ENCODE measurements around the gene CNTNAP4.
A peak's percentile ranks its signal among the peaks of the same experiment; 100 is the strongest.

CNTNAP4 gene

GRCh38 chr16:76276745-76277438, at the start of gene CNTNAP4:
TSS of gene CNTNAP4 (plus strand) at chr16:76277401. CDS start at chr16:76277663, 262 bp downstream.
- DNase-seq: no peak

GRCh38 chr16:76228546-76229146, 48.6 kb upstream of the CNTNAP4 start:
- no peak for DNase-seq

DNA sequence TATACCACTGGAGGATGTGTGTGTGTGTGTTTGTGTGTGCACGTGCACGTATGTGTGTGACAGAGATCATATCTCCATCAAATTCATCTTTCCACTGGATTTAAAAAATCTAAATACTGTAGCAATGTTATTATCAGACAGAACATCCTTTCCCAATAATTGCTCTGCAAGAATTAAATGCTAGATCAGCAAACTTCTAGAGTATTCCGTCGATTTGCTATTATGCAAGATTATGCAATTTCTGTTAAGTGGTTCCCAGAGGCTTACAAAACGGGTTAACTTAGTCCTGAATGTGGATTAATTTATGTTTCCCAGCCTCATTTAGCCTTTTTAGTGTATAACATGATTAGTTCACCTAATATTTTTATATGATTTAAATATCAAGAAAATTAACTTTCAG, 44.5 kb upstream of the CNTNAP4 start:
- DNase-seq: no peak

DNA sequence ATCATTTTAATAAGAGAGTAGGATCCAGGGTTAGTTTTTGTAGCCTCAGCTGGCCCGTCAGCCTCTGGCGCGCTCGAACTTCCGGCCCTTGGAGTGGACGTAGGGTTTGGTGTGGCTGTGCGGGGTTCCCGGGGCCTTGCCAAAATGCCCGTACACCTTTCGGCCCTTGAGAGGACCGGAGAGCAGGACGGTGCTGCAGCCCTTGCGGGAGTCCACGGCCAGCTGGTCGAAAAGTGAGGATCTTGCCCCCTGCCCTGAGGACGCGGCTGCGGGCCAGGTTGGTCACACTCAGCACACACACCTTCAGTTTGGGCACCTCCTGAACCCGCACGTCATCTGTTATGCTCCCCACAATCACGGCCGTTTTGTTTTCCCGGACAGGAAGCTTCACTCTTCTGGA, 42.2 kb upstream of the CNTNAP4 start:
- no peak for DNase-seq

- DNase-seq: no peak
Measured at GRCh38 chr16:76235426-76235825, 41.8 kb upstream of the CNTNAP4 start.

- no peak for DNase-seq
Measured at GRCh38 chr16:76237471-76237870, 39.7 kb upstream of the CNTNAP4 start.

DNA sequence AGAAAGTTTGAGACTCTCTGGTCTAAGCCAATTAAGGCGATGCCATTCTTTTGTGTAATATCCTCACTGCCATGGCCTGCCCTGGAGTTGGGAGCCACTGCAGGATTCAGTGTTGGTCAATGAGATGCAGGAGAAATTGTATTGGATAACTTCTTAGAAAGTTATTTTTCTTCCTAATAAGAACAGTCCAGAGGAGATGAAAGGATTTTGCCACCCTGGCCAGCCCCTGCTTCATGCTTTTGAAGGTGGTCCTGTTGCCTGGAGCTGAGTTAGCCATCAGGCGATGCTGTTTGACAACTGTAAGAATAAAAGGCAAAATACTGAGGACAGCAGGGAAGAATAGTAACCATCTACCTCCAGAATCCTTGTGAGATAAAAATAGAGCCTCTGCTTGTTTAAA, 35.4 kb upstream of the CNTNAP4 start:
- no peak for DNase-seq

GRCh38 chr16:76243620-76244019, 33.6 kb upstream of the CNTNAP4 start:
- no peak for DNase-seq

GRCh38 chr16:76246587-76246986, 30.6 kb upstream of the CNTNAP4 start:
- no peak for DNase-seq

DNA sequence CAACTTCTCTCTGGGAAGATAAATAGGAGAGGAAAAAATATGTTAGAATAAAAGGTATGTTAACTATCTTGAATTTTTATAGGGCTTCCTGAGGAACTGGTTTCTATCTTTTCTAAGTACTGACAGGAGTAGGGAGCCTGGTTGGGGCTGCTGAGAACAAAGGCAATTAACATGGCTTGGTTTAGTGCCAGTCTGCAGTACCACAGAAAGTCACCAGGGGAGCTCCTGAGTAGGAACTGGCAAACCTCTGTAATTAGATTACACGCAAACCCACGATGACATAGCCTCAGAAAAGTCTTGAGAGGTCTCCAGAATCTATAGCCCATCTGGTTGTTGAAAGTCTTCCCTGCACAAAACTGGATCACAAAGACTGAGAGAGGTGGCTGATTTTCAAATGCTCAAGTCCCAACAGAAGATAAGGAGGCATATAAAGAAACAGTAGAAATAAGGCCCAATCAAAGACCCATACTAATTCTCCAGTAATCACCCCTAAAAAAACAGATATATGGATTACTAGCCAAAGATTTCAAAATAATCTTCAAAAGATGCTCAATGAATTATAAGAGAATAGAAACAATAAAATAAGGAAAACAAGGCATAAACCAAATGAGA, 11.7 kb upstream of the CNTNAP4 start:
- DNase-seq: peak; percentile 37

DNA sequence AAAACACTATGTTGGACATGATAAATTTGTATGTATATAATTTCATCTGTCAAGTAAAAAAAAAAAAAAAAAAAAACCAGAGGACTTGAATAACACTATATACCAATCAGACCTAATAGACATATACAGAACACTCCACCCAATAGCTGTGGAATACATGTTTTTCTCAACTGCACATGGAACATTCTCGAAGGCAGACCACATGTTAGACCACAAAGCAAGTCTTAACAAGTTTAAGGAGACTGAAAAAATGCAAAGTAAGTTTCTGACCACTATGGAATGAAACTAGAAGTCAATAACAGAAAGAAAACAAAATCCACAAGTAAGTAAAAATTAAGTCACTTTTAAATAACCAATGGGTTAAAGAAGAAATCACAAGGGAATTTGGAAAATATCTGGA, 8.4 kb upstream of the CNTNAP4 start:
- no peak for DNase-seq

DNA sequence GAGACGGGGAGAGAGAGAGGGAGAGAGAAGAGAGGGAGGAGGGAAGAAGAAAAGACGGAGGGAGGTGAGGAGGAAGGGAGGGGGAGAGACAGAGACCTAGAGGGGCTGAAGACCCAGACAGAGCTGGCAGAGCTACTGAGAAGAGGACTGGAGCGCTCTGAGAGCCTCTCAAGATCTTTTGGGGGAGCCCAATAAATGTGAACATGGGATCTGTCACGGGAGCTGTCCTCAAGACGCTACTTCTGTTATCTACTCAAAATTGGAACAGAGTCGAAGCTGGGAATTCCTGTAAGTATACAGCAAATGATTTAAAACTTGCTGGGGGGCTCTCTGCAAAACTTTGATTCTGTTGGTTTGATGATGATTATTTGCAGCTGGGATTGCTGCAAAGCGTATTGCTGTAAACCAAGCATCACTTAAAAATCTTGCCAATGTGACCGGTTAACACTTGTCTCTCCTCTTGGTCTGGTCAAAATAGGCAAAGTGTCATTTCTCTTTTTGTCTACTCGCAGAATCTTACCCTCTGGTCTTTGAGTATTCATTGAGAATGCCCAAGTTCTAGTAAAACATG, 344 bp downstream of the CNTNAP4 start:
- no peak for DNase-seq

- DNase-seq: no peak
Measured at GRCh38 chr16:76278086-76278485, 885 bp downstream of the CNTNAP4 start.

- DNase-seq: peak; percentile 37
Measured at GRCh38 chr16:76278980-76279379, 1.8 kb downstream of the CNTNAP4 start.

DNA sequence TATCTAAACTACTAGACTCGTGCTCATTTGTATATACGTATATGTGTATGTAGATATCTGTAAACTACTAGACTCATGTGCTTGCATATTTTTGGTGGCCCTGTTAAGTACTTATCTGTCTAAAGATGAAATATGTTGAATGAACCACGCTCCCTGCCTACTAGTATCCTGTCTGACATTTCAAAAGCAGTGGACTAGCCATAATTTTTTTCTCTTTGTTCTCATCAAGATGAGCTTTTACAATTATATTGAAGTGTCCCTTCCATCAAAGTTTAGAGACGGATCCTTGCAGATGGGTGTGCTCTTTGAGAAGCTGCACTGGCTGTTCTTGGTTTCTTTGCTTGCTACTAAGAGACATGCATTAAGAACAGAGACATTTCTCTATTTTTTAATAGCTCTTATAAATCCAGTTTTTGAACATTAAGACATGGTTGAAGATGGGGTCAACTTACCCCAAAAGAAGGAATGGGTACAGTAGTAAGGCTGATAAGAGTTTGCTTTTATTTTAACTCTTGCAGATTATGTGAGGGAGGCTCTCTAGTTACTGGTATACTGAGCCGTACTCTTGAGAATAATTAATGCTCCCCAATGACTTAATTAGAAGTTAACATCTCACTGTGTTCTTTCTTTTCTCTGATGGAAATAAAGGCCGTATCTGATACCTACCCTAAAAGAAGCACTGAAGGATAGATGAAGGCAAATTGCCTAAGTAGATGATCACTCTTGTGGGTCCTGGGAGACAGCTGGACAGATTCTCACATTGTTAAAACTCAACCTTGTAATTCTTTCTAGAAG, 3.4 kb downstream of the CNTNAP4 start:
- no peak for DNase-seq

GRCh38 chr16:76287466-76287865, 10.3 kb downstream of the CNTNAP4 start:
- no peak for DNase-seq

DNA sequence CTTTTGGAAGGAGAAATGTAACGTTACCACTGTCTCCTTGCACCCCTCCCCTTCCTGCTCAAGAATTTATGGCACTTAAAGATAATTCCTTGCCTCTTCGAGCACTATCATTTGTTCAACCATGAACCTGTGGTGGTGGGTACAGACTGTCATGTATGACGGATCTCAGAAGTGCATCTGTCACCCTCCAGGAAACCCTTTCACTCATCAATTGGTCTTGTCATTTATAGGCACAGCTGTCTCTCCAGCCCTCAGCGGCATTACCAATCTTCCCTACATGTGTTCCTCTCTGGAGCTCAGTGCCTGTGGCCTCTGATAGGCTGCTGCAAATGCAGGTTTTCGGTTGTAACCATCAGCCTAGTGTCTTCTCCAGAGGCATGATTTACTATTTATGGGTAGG, 15.0 kb downstream of the CNTNAP4 start:
- no peak for DNase-seq

- peak; percentile 29 for DNase-seq
Measured at GRCh38 chr16:76293980-76294379, 16.8 kb downstream of the CNTNAP4 start.

- peak; percentile 68 for DNase-seq
Measured at GRCh38 chr16:76294396-76295214, 17.4 kb downstream of the CNTNAP4 start.

DNA sequence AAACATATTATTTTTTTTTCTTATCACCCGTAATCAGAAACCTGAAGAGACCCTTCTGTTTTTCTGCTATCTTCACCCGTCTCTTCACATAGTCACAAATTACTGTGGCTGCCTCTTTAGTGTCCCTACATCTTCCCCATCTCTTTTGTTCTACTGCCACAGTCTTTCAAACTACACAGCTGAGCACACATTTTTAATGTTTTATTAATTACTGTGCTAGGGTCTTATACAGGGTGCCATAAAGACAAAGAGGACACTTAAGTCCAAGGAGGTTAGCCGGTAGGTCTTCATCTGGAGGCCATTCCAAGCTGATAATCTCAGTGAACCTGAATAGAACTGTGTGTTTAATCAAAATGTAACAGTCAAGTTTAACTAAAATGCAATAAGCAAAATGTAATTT, 20.7 kb downstream of the CNTNAP4 start:
- DNase-seq: no peak

DNA sequence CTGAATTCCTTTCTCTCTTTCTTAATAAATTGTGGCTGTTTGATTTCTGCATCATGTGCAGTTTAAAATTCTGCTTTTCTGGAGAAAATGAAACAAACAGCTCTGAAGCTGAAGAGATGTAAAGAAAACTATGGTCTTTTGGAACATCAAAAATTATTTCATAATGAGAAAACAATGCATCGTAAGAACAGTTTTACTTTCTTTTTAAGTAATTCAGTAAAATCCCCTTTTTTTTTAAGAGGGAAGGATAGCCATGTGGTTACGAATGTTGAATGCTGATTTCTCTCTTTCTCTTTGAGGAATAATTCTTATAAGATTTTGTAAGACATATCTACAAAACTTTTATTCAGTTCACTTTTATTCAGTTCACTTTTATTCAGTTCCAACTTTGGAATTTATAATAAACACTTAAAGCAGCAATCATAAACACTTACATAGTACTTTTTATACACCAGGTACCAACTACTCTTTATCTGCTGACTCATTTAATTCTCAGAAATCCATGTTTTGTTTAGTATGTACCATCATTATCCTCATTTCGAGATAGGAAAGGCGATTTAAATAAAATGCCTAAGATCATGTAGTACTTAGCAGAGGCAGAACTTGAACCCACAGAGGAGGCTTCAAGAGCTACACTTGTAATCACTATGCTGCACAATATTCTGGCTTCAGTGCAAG, 26.6 kb downstream of the CNTNAP4 start:
- no peak for DNase-seq
